Sigmoid colon (tissue), 3 donors: ENCODE measurements around the gene COBL.

Source experiments
- POLR2A ChIP-seq, 2 donors: fragments of 450-650 bp; IDR thresholded peaks; one replicate each; pipeline ENCODE4 v1.6.1; 2016; ENCODE audit warnings: antibody characterized with exemption in 2 of 2, mild to moderate bottlenecking in 2 of 2, moderate library complexity in 2 of 2
- TF ChIP-seq, protein P1 (sequence below), 4 experiments: fragments of 450-650 bp in 3 of 4; fragments of 200-600 bp in 1 of 4; IDR thresholded peaks; one replicate each; pipeline ENCODE4 v1.5.1; 2016 to 2019; ENCODE audit warnings: antibody characterized with exemption in 4 of 4, mild to moderate bottlenecking in 3 of 4, moderate library complexity in 2 of 4

DNA sequence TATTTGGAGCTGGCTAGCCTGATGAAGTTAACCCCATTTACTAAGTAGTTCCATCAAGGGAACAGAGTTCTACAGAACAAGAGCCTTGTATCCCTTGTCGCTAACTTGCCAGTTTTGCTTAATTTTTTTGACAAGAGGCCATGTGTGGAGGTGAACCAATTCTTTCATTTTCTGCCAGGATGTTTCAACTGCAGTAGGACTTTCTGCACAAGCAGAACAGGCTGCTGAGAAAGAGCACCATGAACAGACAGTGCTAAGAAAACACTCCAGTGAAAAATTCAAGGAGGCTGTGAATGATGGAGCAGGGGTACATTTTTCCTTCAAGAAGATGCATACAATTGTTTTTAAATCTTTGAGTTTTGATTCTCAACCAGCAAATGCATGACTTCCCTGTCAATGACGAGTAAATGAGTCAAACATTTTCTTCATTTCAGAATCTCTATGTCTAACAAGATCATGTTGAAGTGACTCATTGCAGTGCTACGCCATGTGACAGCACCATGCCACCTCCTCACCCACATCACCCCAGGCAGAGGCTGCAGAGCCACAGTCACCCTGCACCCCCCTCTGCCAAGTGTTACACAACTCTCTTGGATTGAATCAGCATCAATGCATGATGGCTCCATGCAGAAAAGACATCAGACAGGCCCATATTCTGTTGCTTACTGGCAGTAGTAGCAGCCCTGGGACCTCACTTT, 193.1 kb downstream of the COBL start:
- TF ChIP-seq, protein P1, sequence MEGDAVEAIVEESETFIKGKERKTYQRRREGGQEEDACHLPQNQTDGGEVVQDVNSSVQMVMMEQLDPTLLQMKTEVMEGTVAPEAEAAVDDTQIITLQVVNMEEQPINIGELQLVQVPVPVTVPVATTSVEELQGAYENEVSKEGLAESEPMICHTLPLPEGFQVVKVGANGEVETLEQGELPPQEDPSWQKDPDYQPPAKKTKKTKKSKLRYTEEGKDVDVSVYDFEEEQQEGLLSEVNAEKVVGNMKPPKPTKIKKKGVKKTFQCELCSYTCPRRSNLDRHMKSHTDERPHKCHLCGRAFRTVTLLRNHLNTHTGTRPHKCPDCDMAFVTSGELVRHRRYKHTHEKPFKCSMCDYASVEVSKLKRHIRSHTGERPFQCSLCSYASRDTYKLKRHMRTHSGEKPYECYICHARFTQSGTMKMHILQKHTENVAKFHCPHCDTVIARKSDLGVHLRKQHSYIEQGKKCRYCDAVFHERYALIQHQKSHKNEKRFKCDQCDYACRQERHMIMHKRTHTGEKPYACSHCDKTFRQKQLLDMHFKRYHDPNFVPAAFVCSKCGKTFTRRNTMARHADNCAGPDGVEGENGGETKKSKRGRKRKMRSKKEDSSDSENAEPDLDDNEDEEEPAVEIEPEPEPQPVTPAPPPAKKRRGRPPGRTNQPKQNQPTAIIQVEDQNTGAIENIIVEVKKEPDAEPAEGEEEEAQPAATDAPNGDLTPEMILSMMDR (IDR thresholded peaks at IDR 0.05) = no peak
- no peak for TF ChIP-seq POLR2A (IDR thresholded peaks at IDR 0.05)
